Measurements from ENCODE around the gene OGN.

- no peak for TF ChIP-seq POLR2AphosphoS5 (IDR thresholded peaks at IDR 0.05; ENCODE audit: low read depth, low read length)
- no peak for TF ChIP-seq POLR2A (IDR thresholded peaks at IDR 0.05; ENCODE audit: low read depth, low read length)
Measured at GRCh38 chr9:92333282-92333634, 71.1 kb downstream of the OGN start.

All from GM12892 (cell line).